Ishikawa (cell line): Measurements from ENCODE around the gene NLN.

Source experiments
- CEBPB ChIP-seq: IDR thresholded peaks from 2 replicates; pipeline ENCODE4 v1.6.1; 2012
- CREB1 ChIP-seq: IDR thresholded peaks from 2 replicates; pipeline ENCODE4 v1.6.1; 2012; ENCODE audit warnings: low read depth
- EP300 ChIP-seq: IDR thresholded peaks from 2 replicates; pipeline ENCODE4 v1.6.1; 2012; ENCODE audit warnings: borderline replicate concordance
- FOXM1 ChIP-seq: IDR thresholded peaks from 2 replicates; pipeline ENCODE4 v1.6.1; 2012; ENCODE audit warnings: low read depth, borderline replicate concordance
- NFIC ChIP-seq: IDR thresholded peaks from 2 replicates; pipeline ENCODE4 v1.6.1; 2012
- RAD21 ChIP-seq: IDR thresholded peaks from 2 replicates; pipeline ENCODE4 v1.6.1; 2012; ENCODE audit warnings: low read depth
- TAF1 ChIP-seq: IDR thresholded peaks from 2 replicates; pipeline ENCODE4 v1.6.1; 2012; ENCODE audit warnings: low read depth, mild to moderate bottlenecking
- TCF12 ChIP-seq: IDR thresholded peaks from 2 replicates; pipeline ENCODE4 v1.6.1; 2012; ENCODE audit warnings: low read depth
- YY1 ChIP-seq: IDR thresholded peaks from 2 replicates; pipeline ENCODE4 v1.6.1; 2012; ENCODE audit warnings: low read depth
- TF ChIP-seq, protein P1 (sequence below): IDR thresholded peaks from 2 replicates; pipeline ENCODE4 v1.6.1; 2012; ENCODE audit warnings: low read depth, mild to moderate bottlenecking
- TF ChIP-seq, protein P2 (sequence below): IDR thresholded peaks from 2 replicates; pipeline ENCODE4 v1.6.1; 2012
- TF ChIP-seq, protein P3 (sequence below): IDR thresholded peaks from 2 replicates; pipeline ENCODE4 v1.6.1; 2012

DNA sequence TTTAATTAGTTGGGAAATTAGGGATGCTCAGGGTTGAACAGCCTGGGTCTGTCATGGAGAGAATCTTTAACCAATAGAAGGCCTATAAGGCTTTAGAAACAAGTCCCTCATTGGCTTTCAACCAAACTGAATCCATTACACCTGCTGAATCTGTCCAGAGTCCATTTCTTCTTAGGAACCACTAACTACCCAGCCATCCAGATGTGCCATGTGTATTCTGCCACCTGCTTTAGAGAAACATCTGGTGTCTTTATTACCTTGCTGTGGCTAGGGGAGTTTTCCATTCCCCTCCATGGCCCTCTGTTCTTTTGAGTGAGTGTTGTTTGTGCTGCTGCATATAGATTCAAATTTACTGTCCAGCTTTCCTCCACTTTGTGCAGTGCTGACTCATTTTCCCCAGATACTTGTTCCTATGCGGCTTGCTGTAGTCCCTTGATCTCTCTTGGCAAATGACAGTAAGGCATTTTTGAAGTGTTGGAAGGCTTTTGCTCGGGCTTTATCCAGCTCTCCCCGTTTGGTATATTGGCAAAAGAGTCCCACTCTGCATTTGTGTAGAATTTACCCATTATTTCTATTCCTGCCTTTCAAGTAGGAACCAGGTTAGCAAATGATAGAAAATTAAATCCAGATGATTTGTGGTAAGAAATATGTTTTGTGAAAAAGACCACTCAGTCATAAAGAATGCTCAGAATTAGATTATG is 54.6 kb downstream of the NLN start:
- TF ChIP-seq, protein P1, sequence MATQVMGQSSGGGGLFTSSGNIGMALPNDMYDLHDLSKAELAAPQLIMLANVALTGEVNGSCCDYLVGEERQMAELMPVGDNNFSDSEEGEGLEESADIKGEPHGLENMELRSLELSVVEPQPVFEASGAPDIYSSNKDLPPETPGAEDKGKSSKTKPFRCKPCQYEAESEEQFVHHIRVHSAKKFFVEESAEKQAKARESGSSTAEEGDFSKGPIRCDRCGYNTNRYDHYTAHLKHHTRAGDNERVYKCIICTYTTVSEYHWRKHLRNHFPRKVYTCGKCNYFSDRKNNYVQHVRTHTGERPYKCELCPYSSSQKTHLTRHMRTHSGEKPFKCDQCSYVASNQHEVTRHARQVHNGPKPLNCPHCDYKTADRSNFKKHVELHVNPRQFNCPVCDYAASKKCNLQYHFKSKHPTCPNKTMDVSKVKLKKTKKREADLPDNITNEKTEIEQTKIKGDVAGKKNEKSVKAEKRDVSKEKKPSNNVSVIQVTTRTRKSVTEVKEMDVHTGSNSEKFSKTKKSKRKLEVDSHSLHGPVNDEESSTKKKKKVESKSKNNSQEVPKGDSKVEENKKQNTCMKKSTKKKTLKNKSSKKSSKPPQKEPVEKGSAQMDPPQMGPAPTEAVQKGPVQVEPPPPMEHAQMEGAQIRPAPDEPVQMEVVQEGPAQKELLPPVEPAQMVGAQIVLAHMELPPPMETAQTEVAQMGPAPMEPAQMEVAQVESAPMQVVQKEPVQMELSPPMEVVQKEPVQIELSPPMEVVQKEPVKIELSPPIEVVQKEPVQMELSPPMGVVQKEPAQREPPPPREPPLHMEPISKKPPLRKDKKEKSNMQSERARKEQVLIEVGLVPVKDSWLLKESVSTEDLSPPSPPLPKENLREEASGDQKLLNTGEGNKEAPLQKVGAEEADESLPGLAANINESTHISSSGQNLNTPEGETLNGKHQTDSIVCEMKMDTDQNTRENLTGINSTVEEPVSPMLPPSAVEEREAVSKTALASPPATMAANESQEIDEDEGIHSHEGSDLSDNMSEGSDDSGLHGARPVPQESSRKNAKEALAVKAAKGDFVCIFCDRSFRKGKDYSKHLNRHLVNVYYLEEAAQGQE = no peak
- TF ChIP-seq, protein P2, sequence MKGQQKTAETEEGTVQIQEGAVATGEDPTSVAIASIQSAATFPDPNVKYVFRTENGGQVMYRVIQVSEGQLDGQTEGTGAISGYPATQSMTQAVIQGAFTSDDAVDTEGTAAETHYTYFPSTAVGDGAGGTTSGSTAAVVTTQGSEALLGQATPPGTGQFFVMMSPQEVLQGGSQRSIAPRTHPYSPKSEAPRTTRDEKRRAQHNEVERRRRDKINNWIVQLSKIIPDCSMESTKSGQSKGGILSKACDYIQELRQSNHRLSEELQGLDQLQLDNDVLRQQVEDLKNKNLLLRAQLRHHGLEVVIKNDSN = no peak
- TF ChIP-seq RAD21 (no peak), CEBPB (no peak), NFIC (no peak), EP300 (no peak), TAF1 (no peak), CREB1 (no peak), FOXM1 (no peak), YY1 (no peak), TCF12 (no peak)
- TF ChIP-seq, protein P3, sequence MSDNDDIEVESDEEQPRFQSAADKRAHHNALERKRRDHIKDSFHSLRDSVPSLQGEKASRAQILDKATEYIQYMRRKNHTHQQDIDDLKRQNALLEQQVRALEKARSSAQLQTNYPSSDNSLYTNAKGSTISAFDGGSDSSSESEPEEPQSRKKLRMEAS = no peak
